H9 (cell line): Measurements from ENCODE around the gene RORB. TPM values are rescaled to one million over a fixed set of nuclear protein-coding genes. Genes with fewer than 3 reads are reported as not detected.

ENCODE experiments used
- DNase-seq: peaks from one replicate; pipeline ENCODE4 v3.0.0-alpha.2; 2017
- H2AFZ ChIP-seq: one replicate; pipeline ENCODE4 v1.6.1; 2013; ENCODE audit warnings: mild to moderate bottlenecking, low read length, control low read depth, moderate library complexity
- H2AK5ac ChIP-seq: 2 replicates; pipeline ENCODE4 v1.6.1; 2013; ENCODE audit warnings: low read length, control low read depth, mixed read lengths; ENCODE audit not compliant: insufficient read length
- H2BK120ac ChIP-seq: one replicate; pipeline ENCODE4 v1.6.1; 2013; ENCODE audit warnings: low read depth, mild to moderate bottlenecking, low read length, control low read depth, inconsistent platforms; ENCODE audit not compliant: poor library complexity, severe bottlenecking
- H2BK12ac ChIP-seq: 2 replicates; pipeline ENCODE4 v1.6.1; 2013; ENCODE audit warnings: low read length, control low read depth, mixed read lengths, low read depth; ENCODE audit not compliant: insufficient read length
- H2BK15ac ChIP-seq: 2 replicates; pipeline ENCODE4 v1.6.1; 2013; ENCODE audit warnings: low read depth, low read length, control low read depth
- H2BK20ac ChIP-seq: one replicate; pipeline ENCODE4 v1.6.1; 2013; ENCODE audit warnings: low read depth, mild to moderate bottlenecking, low read length, control low read depth, inconsistent platforms; ENCODE audit not compliant: poor library complexity, severe bottlenecking
- H2BK5ac ChIP-seq: 2 replicates; pipeline ENCODE4 v1.6.1; 2013; ENCODE audit warnings: low read length, control low read depth, mixed read lengths; ENCODE audit not compliant: insufficient read length
- H3K14ac ChIP-seq: 2 replicates; pipeline ENCODE4 v1.6.1; 2013; ENCODE audit warnings: low read length, control low read depth; ENCODE audit not compliant: insufficient read depth
- H3K18ac ChIP-seq: 2 replicates; pipeline ENCODE4 v1.6.1; 2013; ENCODE audit warnings: low read depth, mild to moderate bottlenecking, mixed read lengths, low read length, control low read depth; ENCODE audit not compliant: insufficient read length
- H3K23ac ChIP-seq: 2 replicates; pipeline ENCODE4 v1.6.1; 2013; ENCODE audit warnings: low read length, control low read depth, mixed read lengths, low read depth; ENCODE audit not compliant: insufficient read length
- H3K23me2 ChIP-seq: 2 replicates; pipeline ENCODE4 v1.6.1; 2013; ENCODE audit warnings: low read depth, mild to moderate bottlenecking, mixed read lengths, low read length, control low read depth; ENCODE audit not compliant: insufficient read length, poor library complexity, severe bottlenecking
- H3K27ac ChIP-seq: 2 replicates; pipeline ENCODE4 v1.5.1; 2013; ENCODE audit warnings: low read length, control low read depth, mixed read lengths, low read depth; ENCODE audit not compliant: insufficient read length
- H3K27me3 ChIP-seq: 2 replicates; pipeline ENCODE4 v1.6.1; 2013; ENCODE audit warnings: low read length, control low read depth, inconsistent platforms; ENCODE audit not compliant: insufficient read depth
- H3K4ac ChIP-seq: 2 replicates; pipeline ENCODE4 v1.6.1; 2013; ENCODE audit warnings: low read depth, mild to moderate bottlenecking, control low read depth, inconsistent platforms, low read length, moderate library complexity
- H3K4me1 ChIP-seq: 2 replicates; pipeline ENCODE4 v1.6.1; 2013; ENCODE audit warnings: low read length, control low read depth, inconsistent platforms; ENCODE audit not compliant: insufficient read depth
- H3K4me2 ChIP-seq: 2 replicates; pipeline ENCODE4 v1.6.1; 2013; ENCODE audit warnings: low read length, control low read depth, mixed read lengths; ENCODE audit not compliant: insufficient read length, insufficient read depth
- H3K56ac ChIP-seq: 2 replicates; pipeline ENCODE4 v1.6.1; 2013; ENCODE audit warnings: low read depth, mild to moderate bottlenecking, mixed read lengths, low read length, control low read depth; ENCODE audit not compliant: insufficient read length
- H3K79me1 ChIP-seq: 2 replicates; pipeline ENCODE4 v1.6.1; 2013; ENCODE audit warnings: low read depth, mild to moderate bottlenecking, moderate library complexity, low read length, control low read depth, inconsistent platforms; ENCODE audit not compliant: insufficient read depth, poor library complexity, severe bottlenecking
- H3K79me2 ChIP-seq: 2 replicates; pipeline ENCODE4 v1.6.1; 2013; ENCODE audit warnings: low read length, control low read depth, inconsistent platforms; ENCODE audit not compliant: insufficient read depth
- H3K9ac ChIP-seq: 2 replicates; pipeline ENCODE4 v1.6.1; 2013; ENCODE audit warnings: low read length, control low read depth, mixed read lengths; ENCODE audit not compliant: insufficient read length; ENCODE audit errors: extremely low read depth
- H3K9me3 ChIP-seq: one replicate; pipeline ENCODE4 v1.6.1; 2013; ENCODE audit warnings: low read depth, low read length, inconsistent platforms; ENCODE audit not compliant: control insufficient read depth
- H3T11ph ChIP-seq: one replicate; pipeline ENCODE4 v1.6.1; 2013; ENCODE audit warnings: mild to moderate bottlenecking, low read length, control low read depth, inconsistent platforms
- H4K20me1 ChIP-seq: one replicate; pipeline ENCODE4 v1.6.1; 2013; ENCODE audit not compliant: control insufficient read depth, insufficient read length, insufficient read depth
- H4K5ac ChIP-seq: 2 replicates; pipeline ENCODE4 v1.6.1; 2013; ENCODE audit warnings: low read depth, mild to moderate bottlenecking, mixed read lengths, low read length, control low read depth; ENCODE audit not compliant: insufficient read length
- H4K8ac ChIP-seq: replicated peaks from 2 replicates; pipeline ENCODE4 v1.6.1; 2013; ENCODE audit warnings: low read length, control low read depth, mixed read lengths, low read depth; ENCODE audit not compliant: insufficient read length
- H4K91ac ChIP-seq: 2 replicates; pipeline ENCODE4 v1.6.1; 2013; ENCODE audit warnings: low read depth, mild to moderate bottlenecking, moderate library complexity, mixed read lengths, low read length, control low read depth; ENCODE audit not compliant: insufficient read length
- H3K27ac Mint-ChIP-seq, 3 experiments: 2 replicates in 2 of 3; 3 replicates in 1 of 3; pipeline ENCODE4 v1.8.0; 2020 to 2021; ENCODE audit warnings: mixed read lengths in 3 of 3, mild to moderate bottlenecking in 1 of 3, moderate library complexity in 1 of 3
- H3K27me3 Mint-ChIP-seq: 2 replicates; pipeline ENCODE4 v1.8.0; 2021; ENCODE audit warnings: low read depth, mild to moderate bottlenecking, moderate library complexity, mixed read lengths
- H3K36me3 Mint-ChIP-seq, 3 experiments: 2 replicates in 2 of 3; 3 replicates in 1 of 3; pipeline ENCODE4 v1.8.0; 2020 to 2021; ENCODE audit warnings: low read depth in 3 of 3, mixed read lengths in 3 of 3; ENCODE audit not compliant: insufficient read depth in 1 of 3
- H3K4me1 Mint-ChIP-seq, 2 experiments: 2 replicates each; pipeline ENCODE4 v1.8.0; 2020; ENCODE audit warnings: mixed read lengths in 2 of 2
- H3K4me3 Mint-ChIP-seq, 2 experiments: 2 replicates in 1 of 2; 3 replicates in 1 of 2; pipeline ENCODE4 v1.8.0; 2020 to 2021; ENCODE audit warnings: mild to moderate bottlenecking in 2 of 2, mixed read lengths in 2 of 2, moderate library complexity in 1 of 2
- H3K9me3 Mint-ChIP-seq, 2 experiments: 2 replicates in 1 of 2; 3 replicates in 1 of 2; pipeline ENCODE4 v1.8.0; 2020; ENCODE audit warnings: mild to moderate bottlenecking in 2 of 2, mixed read lengths in 2 of 2, moderate library complexity in 1 of 2
- WGBS: extraction: QIAGEN DNeasy Blood & Tissue Kit; methylation state at CpG from one replicate; pipeline ENCODE4 v1.1.7; 2013; ENCODE audit warnings: missing lambda C conversion rate, low lambda C conversion rate, mixed read lengths; ENCODE audit not compliant: insufficient read length; ENCODE audit errors: extremely low coverage; 5-methylcytosine and 5-hydroxymethylcytosine counted together
- total RNA-seq: library from RNA; stranded (reverse); gene quantifications from 2 replicates; pipeline ENCODE4 v1.2.1, GENCODE V29; 2021
- TF ChIP-seq, protein P1 (sequence below): fragments of 200-600 bp; sonication (generic); conservative IDR thresholded peaks from 3 replicates; pipeline ENCODE4 v1.8.0; 2021; ENCODE audit warnings: antibody characterized with exemption, mild to moderate bottlenecking

RORB gene
- total RNA-seq, 1 experiment from 2014 or later: 0.31 TPM

DNA sequence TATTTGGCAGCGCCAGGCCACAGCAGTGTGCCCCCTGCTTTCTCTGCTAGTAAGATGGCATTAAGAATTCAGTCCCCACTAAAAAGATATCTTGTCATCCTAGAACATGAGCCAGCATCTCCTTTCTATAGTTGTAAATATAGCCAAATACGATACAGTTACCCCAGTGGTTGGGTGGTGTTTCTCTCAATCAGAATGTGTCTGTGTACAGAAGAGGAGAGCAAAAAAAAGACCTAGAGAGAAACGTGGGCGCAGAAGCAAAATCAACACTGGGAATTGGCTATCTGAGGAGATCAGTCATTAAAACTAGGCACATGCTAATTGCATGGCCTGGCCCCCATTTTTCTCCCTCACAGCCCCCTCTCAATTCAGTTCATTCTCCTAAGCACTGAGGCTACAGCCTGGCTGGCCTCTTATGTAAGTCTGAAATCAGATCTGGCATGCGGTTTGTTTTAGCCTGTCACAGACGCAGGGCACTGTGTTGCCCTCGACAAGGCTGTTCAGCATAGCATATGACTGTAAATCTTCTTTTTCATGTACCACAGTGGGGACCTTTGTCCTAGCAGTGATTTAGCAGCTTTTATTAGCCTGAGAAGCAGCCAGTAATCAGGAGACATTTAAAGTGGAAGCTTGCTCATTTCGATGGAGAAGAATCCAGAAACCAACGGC is 57.8 kb downstream of the RORB start:
- no peaks in the 10 kb centered on the region for H3K4me1 ChIP-seq
- H3K36me3 Mint-ChIP-seq: no peaks in the 10 kb centered on the region
- H2BK12ac ChIP-seq: no peak overlapping the region
- no peaks in the 10 kb centered on the region for H3K9me3 ChIP-seq
- no peak overlapping the region for H2BK120ac ChIP-seq
- H3K23ac ChIP-seq: no peak overlapping the region
- H3K4me3 Mint-ChIP-seq: no peak overlapping the region
- H4K20me1 ChIP-seq: no peaks in the 10 kb centered on the region
- no peak overlapping the region for H3K4me2 ChIP-seq
- no peak overlapping the region for H3K9ac ChIP-seq
- no peak overlapping the region for H4K8ac ChIP-seq
- no peak overlapping the region for H2AFZ ChIP-seq
- H3K9me3 Mint-ChIP-seq: no peaks in the 10 kb centered on the region
- no peak overlapping the region for H3K18ac ChIP-seq
- H3K4ac ChIP-seq: no peak overlapping the region
- no peak overlapping the region for H3K56ac ChIP-seq
- H3K27ac Mint-ChIP-seq: 0 out of 7 replicates have a peak overlapping the region, but pooled peaks of 1 of the 3 experiments have one; percentile 15
- no peaks in the 10 kb centered on the region for H3K27me3 Mint-ChIP-seq
- H2AK5ac ChIP-seq: no peak overlapping the region
- H3K27me3 ChIP-seq: no peaks in the 10 kb centered on the region
- H3K79me2 ChIP-seq: no peaks in the 10 kb centered on the region
- H3K27ac ChIP-seq: no peak overlapping the region
- H2BK20ac ChIP-seq: no peak overlapping the region
- TF ChIP-seq, protein P1, sequence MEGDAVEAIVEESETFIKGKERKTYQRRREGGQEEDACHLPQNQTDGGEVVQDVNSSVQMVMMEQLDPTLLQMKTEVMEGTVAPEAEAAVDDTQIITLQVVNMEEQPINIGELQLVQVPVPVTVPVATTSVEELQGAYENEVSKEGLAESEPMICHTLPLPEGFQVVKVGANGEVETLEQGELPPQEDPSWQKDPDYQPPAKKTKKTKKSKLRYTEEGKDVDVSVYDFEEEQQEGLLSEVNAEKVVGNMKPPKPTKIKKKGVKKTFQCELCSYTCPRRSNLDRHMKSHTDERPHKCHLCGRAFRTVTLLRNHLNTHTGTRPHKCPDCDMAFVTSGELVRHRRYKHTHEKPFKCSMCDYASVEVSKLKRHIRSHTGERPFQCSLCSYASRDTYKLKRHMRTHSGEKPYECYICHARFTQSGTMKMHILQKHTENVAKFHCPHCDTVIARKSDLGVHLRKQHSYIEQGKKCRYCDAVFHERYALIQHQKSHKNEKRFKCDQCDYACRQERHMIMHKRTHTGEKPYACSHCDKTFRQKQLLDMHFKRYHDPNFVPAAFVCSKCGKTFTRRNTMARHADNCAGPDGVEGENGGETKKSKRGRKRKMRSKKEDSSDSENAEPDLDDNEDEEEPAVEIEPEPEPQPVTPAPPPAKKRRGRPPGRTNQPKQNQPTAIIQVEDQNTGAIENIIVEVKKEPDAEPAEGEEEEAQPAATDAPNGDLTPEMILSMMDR: no peak
- H3K79me1 ChIP-seq: no peaks in the 10 kb centered on the region
- H4K91ac ChIP-seq: no peak overlapping the region
- H2BK15ac ChIP-seq: no peak overlapping the region
- WGBS: no CpG with 5 or more reads among the region's 9 CpGs
- no peak overlapping the region for H3K14ac ChIP-seq
- peaks cover 0 to 7% of the 10 kb centered on the region in 2 experiments; a peak in 2 of 4 replicates for H3K4me1 Mint-ChIP-seq
- H3K23me2 ChIP-seq: no peaks in the 10 kb centered on the region
- H2BK5ac ChIP-seq: no peak overlapping the region
- DNase-seq: no peak
- H3T11ph ChIP-seq: no peak overlapping the region
- no peak overlapping the region for H4K5ac ChIP-seq
